AG09309 (cell line): Measurements from ENCODE around the gene BAD.
A peak's percentile ranks its signal among the peaks of the same experiment; 100 is the strongest.

Experiments used
- DNase-seq: peaks from one replicate; pipeline ENCODE4 v3.0.0-alpha.2; 2010; ENCODE audit warnings: low read depth
- H3K4me3 ChIP-seq: 2 replicates; pipeline ENCODE4 v1.5.1; 2011; ENCODE audit warnings: mild to moderate bottlenecking, low read depth, low read length, moderate library complexity; ENCODE audit not compliant: control insufficient read depth
- TF ChIP-seq, protein P1 (sequence below): IDR thresholded peaks from 2 replicates; pipeline ENCODE4 v1.5.1; 2011; ENCODE audit warnings: mild to moderate bottlenecking, low read depth, low read length, inconsistent platforms; ENCODE audit not compliant: insufficient read depth, control insufficient read depth; ENCODE audit errors: missing control alignments

The BAD gene

DNA sequence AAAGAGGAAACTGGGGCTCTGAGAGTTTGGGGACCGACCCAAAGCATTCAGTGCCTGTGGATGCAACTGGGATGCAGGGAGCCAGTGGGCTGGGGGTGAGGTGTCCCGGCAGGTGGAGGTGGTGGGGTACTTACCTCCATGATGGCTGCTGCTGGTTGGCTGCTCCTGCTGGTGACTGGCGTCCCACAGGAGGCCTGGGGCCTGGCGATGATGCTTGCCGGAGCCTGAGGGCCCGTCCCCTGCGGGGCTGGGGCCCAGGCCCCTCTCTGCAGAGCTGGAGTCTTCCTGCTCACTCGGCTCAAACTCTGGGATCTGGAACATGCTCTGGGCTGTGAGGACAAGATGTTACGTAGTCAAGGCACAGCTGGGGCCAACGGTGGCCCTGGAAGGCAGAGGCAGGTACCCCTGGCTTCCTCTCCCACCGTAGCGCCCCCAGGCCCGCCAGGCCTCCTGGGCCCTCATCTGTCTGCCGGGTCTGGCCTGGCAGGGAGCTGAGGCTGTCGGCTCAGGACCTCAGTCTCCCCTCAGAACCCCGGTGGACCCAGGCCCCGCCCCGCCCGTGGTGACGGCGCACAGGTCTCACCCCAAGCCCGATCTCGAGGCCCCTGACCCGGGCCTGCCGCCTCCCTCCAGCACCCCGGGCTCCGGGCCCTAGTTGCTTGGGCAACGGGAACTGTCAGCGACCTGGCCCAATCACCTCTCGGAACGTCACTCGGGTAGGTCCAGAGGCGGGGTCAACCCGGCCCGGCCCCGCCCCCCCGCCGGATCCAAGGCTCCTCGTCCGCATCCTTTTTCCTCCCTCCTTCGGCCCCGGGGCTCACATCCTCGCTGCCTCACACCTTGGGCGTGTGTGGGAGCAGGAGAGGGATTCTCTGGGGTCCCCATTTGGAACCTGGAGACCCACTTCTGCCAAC lies at the start of gene BAD:
Gene BAD, minus strand, starts transcription at position 618 of the 914 bp plus-strand sequence. Its CDS starts 297 bp downstream, at position 321.
- peak within 1 kb of the TSS; percentile 80 for H3K4me3 ChIP-seq
- no peak for DNase-seq
- TF ChIP-seq, protein P1, sequence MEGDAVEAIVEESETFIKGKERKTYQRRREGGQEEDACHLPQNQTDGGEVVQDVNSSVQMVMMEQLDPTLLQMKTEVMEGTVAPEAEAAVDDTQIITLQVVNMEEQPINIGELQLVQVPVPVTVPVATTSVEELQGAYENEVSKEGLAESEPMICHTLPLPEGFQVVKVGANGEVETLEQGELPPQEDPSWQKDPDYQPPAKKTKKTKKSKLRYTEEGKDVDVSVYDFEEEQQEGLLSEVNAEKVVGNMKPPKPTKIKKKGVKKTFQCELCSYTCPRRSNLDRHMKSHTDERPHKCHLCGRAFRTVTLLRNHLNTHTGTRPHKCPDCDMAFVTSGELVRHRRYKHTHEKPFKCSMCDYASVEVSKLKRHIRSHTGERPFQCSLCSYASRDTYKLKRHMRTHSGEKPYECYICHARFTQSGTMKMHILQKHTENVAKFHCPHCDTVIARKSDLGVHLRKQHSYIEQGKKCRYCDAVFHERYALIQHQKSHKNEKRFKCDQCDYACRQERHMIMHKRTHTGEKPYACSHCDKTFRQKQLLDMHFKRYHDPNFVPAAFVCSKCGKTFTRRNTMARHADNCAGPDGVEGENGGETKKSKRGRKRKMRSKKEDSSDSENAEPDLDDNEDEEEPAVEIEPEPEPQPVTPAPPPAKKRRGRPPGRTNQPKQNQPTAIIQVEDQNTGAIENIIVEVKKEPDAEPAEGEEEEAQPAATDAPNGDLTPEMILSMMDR: no peak

DNA sequence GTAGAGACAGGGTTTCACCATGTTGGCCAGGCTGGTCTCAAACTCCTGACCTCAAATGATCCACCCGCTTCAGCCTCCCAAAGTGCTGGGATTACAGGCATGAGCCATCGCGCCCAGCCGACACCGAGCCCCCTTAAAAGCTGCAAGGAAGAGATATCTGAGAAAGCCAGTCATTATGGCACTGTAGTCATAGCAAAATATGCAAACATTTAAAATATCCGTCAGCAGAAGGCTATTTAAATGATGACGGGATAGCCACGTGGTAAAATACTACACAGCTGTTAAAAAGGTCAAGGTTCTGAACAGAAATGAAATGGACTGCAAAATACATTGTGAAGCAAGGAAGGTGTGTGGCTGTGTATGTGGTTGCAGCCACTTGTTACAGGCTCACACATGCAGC lies 49.1 kb upstream of the BAD start:
- TF ChIP-seq, protein P1: no peak
- no peak for DNase-seq
- no peak overlapping the region for H3K4me3 ChIP-seq

DNA sequence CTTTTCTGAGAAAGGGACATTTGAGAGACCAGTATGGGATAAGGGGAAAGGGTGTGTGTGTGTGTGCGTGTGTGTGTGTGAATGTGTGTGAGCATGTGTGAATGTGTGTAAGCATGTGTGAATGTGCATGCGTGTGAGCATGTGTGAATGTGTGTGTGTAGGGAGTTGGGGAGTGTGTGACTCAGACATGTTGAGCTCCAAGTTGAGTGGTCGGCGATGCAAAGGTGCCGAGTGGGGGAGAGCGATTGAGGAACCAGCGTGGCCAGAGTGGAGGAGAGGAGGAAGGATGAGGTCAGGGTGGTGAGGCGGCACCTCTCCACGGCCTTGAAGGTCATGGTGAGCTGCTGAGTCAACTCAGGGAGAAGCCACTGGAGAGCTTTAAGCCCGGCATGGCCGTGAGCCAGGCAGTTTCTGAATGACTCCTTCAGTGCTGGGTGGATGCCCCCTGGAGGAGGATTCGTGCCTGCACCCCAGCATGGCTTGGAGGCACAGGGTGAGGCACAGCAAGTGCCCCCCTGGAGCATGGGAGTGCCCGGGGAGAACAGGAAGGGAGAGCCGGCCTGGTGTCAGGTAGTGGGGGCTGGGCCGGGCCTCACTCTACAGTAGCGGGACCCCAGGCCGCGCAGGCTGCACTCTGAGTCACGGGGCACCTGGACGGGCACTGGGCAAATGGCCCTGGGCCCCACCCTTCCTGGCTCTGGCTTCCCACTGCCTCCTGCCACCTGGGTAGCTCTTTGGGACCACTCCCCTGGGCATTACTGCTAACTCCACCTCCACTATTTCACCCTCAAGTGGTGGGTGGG lies 47.3 kb upstream of the BAD start:
- TF ChIP-seq, protein P1: peak; percentile 84
- peak; percentile 63 for DNase-seq
- no peak overlapping the region for H3K4me3 ChIP-seq

DNA sequence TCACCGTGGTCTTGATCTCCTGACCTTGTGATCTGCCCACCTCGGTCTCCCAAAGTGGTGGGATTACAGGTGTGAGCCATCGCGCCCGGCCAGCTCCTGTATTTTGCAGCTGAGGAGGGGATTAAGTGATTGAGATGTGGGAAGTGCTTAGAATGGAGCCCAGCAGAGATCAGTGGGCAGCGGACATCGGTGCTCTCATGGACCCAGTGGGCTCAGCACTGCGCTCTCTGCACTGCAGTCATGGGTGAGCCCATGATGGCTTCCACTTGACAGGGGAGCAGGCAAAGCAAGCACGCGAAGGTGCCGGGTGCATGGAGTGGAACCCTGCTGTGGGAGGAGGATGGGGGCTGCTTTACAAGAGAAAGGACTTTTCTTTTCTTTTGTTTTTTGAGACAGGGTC lies 46.4 kb upstream of the BAD start:
- TF ChIP-seq, protein P1: no peak
- no peak overlapping the region for H3K4me3 ChIP-seq
- DNase-seq: no peak

DNA sequence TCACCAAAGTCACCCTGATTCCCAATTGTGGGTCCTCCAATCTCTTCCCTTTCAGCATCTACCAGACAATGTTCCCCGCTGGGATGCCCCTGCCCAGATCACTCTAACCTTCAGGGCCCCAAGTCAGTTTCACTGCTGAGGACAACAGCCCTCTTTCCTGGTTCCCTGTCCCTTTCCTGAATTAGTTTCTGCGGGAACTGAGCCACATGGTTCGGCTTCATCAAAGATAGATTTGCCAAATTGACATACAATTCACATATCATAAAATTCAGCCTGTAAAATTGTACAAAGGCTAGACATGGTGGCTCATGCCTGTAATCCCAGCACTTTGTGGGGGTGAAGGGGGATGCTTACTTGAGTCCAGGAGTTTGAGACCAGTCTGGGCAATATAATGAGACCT lies 43.5 kb upstream of the BAD start:
- no peak for DNase-seq
- no peak overlapping the region for H3K4me3 ChIP-seq
- TF ChIP-seq, protein P1: no peak

DNA sequence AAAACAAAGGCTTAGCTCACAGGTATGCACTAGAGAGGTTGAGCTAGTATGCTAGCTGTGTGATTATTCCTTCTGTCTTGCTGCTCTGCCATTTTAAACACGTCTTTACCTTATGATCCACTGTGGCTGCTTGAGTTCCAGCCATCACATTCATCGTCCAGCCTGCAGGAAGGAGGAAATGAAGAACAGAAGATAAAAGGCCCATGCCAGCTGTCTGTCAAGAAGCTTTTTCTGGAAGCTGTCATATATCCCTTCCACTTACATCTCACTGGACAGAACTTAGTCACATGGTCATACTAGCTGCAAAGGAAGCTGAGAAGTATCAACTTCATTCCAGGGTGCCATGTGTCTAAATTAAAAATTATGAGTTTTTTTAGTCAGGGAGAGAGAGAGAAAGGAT lies 42.9 kb upstream of the BAD start:
- H3K4me3 ChIP-seq: no peak overlapping the region
- TF ChIP-seq, protein P1: no peak
- no peak for DNase-seq
